Small intestine (tissue), 7 donors: ENCODE results near the gene RBBP8NL. TPM values are rescaled to one million over a fixed set of nuclear protein-coding genes. Genes with fewer than 3 reads are reported as not detected.

ENCODE experiments used
- DNase-seq, 2 donors: peaks; one replicate each; pipeline versions ENCODE4 v3.0.0 to v3.0.0-alpha.2; 2013
- FAIRE-seq: peaks from 2 replicates; lab custom pipeline; 2012; peaks lifted over from hg19 to GRCh38; lab: Jason Lieb, UNC
- H3K27ac ChIP-seq, 3 donors: one replicate each; pipeline ENCODE4 v1.5.1; 2013; ENCODE audit warnings: low read length in 2 of 3, mild to moderate bottlenecking in 2 of 3, control low read depth in 1 of 3, inconsistent platforms in 1 of 3, low read depth in 1 of 3, moderate library complexity in 1 of 3
- H3K27me3 ChIP-seq, 3 donors: one replicate each; pipeline ENCODE4 v1.6.1; 2013; ENCODE audit warnings: low read length in 3 of 3, inconsistent platforms in 1 of 3; ENCODE audit not compliant: control insufficient read depth in 3 of 3, insufficient read depth in 3 of 3
- H3K36me3 ChIP-seq, 3 donors: one replicate each; pipeline ENCODE4 v1.6.1; 2013; ENCODE audit warnings: low read length in 3 of 3, inconsistent platforms in 1 of 3, low read depth in 1 of 3, mild to moderate bottlenecking in 1 of 3, moderate library complexity in 1 of 3; ENCODE audit not compliant: control insufficient read depth in 3 of 3, insufficient read depth in 2 of 3
- H3K4me1 ChIP-seq, 3 donors: one replicate each; pipeline ENCODE4 v1.6.1; 2013; ENCODE audit warnings: low read length in 2 of 3, inconsistent platforms in 1 of 3, low read depth in 1 of 3, mild to moderate bottlenecking in 1 of 3, moderate library complexity in 1 of 3; ENCODE audit not compliant: control insufficient read depth in 3 of 3, insufficient read depth in 2 of 3
- H3K4me3 ChIP-seq, 3 donors: one replicate each; pipeline ENCODE4 v1.5.1; 2013; ENCODE audit warnings: low read length in 3 of 3, control low read depth in 1 of 3, inconsistent platforms in 1 of 3, low read depth in 1 of 3, mild to moderate bottlenecking in 1 of 3, moderate library complexity in 1 of 3
- H3K9me3 ChIP-seq, 2 donors: one replicate each; pipeline ENCODE4 v1.6.1; 2013; ENCODE audit warnings: low read depth in 1 of 2, low read length in 1 of 2; ENCODE audit not compliant: control insufficient read depth in 2 of 2, insufficient read depth in 1 of 2
- WGBS, 3 donors: extraction: QIAGEN DNeasy Blood & Tissue Kit; methylation state at CpG; one replicate each; pipeline ENCODE4 v1.1.7; 2013; 5-methylcytosine and 5-hydroxymethylcytosine counted together
- polyA plus RNA-seq, 4 donors: library from polyadenylated mRNA; stranded (reverse) in 3 of 4; unstranded in 1 of 4; fragments of 200-250 nt in 3 of 4; fragments of 120-200 nt in 1 of 4; gene quantifications; one replicate each; pipeline versions ENCODE4 v1.2.1 to v1.2.3, GENCODE V29; 2013
- donor health status: healthy with polysubstance abuse.
- donor health status: control.
- donor health status: control.
- donor health status: Bipolar disorder and iron deficiency.
- donor health status: healthy.

Gene RBBP8NL
- polyA plus RNA-seq, 4 donors: 8.0 to 28.0 (median 13.5) TPM

DNA sequence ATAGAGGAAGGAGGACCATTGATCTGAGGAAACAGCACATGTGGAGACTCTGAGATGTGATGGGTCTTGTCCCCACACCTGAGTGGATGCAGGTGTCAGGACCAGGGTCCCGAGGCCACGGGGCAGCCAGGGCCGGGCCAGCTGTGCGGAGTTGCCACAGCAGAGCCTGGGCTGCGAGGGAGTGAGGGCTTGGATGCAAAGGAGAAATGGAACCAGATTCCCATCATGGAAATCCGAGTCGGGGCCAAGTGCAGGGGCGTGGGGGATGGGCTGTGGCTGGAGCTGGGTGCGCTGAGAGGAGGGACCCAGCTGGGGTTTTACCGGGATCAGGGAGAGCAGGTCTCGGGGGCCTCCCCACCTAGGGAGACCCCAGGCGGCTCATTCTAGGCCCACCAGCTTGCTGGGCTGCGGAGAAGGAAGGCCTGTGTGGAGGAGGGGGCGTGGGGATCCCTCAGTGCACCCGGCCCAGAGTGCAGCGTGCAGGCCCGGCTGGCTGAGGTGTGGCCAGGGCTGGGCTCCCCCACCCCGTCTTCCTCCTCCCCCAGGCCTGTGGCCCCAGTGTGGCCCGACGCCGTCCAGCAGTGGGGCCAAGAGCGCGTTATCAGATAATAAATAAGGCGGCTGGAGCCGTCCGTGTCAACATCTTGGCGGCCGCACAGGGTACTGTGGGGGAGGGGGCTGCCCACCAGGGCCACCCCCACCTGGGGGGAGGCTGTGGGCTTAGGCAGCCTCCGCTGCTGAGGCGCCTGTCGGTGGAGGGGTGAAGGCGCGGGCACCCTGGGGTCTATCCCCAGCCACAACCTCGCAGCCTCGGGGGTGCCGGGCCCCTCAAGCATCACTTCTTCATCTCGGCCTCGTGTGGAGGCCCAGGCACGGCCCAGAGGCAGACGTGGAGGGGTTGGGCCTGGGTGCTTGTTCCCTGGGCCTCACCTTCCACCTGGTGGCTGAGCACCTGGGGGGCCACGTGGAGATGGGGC is 31.2 kb upstream of the RBBP8NL start:
- 60 to 65% (median 62%) methylated on average over 35 to 41 of the region's 41 CpGs for WGBS, 3 donors
- Histone ChIP-seq H3K36me3 (peaks cover 0 to 20% (median 0%) of the 10 kb centered on the region in 3 donors), H3K9me3 (no peaks in the 10 kb centered on the region), H3K4me3 (no peak overlapping the region), H3K27ac (no peak overlapping the region), H3K27me3 (no peaks in the 10 kb centered on the region), H3K4me1 (peaks cover 0 to 47% (median 2%) of the 10 kb centered on the region in 3 donors)
- DNase-seq (no peak), FAIRE-seq (no peak)

DNA sequence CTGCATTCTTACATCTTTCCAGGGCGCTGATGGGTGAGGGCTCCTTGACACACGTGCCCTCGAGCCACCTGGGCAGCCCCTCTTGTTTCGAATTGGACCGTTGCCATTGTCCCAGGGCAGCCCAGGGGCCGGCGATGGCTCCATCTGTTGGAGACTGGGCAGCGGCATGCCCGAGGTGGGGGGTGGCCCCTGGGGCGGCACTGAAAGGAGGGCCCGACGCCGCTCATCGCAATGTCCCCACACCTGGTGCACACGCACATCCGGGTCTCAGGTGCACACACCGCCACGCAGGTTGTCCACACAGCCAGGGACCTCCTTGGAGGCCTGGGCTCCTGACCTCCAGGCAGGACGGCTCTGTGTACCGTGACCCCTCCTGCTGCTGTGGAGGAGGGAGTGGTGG is 30.5 kb upstream of the RBBP8NL start:
- no peak overlapping the region for H3K27ac ChIP-seq
- H3K27me3 ChIP-seq: no peaks in the 10 kb centered on the region
- no peak for DNase-seq
- 81 to 89% (median 86%) methylated on average over 19 to 20 of the region's 20 CpGs for WGBS, 3 donors
- no peak for FAIRE-seq
- H3K4me1 ChIP-seq: peaks cover 0 to 52% (median 2%) of the 10 kb centered on the region in 3 donors
- H3K36me3 ChIP-seq: peaks cover 0 to 13% (median 0%) of the 10 kb centered on the region in 3 donors
- H3K9me3 ChIP-seq: no peaks in the 10 kb centered on the region
- no peak overlapping the region for H3K4me3 ChIP-seq

DNA sequence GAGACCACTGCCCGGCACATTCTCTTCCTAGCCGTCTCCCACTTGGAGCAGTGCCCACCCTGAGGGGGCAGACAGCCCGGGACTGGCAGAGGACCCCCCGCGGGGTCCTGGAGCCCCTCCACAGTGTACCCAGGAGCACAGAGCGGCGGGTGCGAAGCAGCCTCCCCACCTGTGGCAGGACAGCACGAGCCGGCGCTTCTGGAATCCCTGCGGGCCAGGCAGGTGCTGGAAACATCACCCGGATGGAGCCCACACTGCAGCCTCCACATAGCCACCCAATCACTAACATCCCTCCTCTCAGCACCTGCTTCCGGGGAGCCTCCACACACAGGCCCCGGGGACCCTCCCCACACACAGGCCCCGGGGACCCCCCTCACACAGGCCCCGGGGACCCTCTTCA is 29.8 kb upstream of the RBBP8NL start:
- no peak overlapping the region for H3K27ac ChIP-seq
- FAIRE-seq: no peak
- H3K4me1 ChIP-seq: peaks cover 2 to 59% (median 2%) of the 10 kb centered on the region in 3 donors
- H3K9me3 ChIP-seq: no peaks in the 10 kb centered on the region
- no peaks in the 10 kb centered on the region for H3K27me3 ChIP-seq
- peaks cover 0 to 6% (median 0%) of the 10 kb centered on the region in 3 donors for H3K36me3 ChIP-seq
- WGBS, 3 donors: 84 to 91% (median 89%) methylated on average over 15 to 17 of the region's 17 CpGs
- H3K4me3 ChIP-seq: no peak overlapping the region
- no peak for DNase-seq

DNA sequence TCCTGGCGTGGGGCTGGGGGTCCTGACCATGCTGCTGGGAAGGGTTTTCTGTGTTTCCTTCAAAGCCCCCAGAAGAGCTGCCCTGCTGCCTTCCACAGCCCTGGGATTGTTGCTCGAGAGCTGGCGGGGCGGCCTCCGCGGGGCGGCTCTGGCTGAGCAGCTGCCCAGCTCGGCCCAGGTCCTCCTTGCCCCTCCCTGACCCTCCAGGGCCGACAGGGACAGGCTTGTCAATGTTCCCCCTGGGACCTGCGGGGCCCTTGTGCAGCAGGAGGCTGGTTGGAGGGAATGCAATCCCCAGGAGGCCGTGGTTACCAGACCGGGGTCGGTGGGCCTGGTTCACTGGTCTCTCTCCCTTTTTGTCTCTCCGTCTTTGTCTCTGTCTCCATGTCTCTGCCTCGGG is 28.6 kb upstream of the RBBP8NL start:
- Histone ChIP-seq H3K36me3 (peaks cover 0 to 3% (median 0%) of the 10 kb centered on the region in 3 donors), H3K27ac (no peak overlapping the region), H3K27me3 (no peaks in the 10 kb centered on the region), H3K4me1 (peaks cover 2 to 56% (median 5%) of the 10 kb centered on the region in 3 donors), H3K9me3 (no peaks in the 10 kb centered on the region), H3K4me3 (no peak overlapping the region)
- no peak for DNase-seq
- 84 to 86% (median 85%) methylated on average over 13 to 15 of the region's 15 CpGs for WGBS, 3 donors
- FAIRE-seq: no peak

DNA sequence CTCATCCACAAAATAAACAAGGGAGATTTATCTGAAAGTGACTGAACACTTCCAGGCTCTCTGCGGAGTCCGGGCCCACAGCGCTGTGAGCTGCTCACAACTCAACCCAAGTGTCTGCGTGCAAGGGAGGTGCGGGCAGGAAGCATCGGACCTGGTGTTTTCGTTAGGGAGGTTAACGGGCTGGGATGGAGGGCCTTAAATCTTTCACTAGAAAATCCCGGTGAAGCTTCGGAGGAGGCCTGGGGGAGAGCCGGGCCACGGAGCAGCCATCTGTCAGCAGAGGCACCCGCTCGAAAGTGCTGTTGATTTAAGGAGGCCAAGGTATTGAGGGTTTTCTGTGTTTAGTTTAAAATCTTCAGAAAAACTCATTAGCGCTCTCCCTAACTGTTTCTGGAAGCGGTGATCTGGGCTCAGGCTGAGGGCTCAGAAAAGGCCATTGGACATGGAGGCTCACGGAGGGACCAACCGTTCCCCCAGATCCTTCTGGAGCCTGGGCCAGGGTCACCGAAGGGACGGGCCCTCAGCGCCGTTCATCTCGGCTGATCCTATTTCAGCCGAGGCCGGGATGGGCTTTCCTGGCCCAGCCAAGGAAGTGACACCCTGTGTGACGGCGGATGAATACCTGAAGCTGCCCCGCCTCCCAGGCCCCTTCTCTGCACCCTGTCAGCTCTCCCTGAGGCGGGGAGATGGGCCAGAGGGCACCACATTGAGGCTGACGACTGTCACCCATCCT is 27.7 kb upstream of the RBBP8NL start:
- Histone ChIP-seq H3K4me1 (peaks cover 0 to 57% (median 9%) of the 10 kb centered on the region in 3 donors), H3K27ac (no peak overlapping the region), H3K4me3 (no peak overlapping the region), H3K36me3 (no peaks in the 10 kb centered on the region), H3K27me3 (no peaks in the 10 kb centered on the region), H3K9me3 (no peaks in the 10 kb centered on the region)
- WGBS, 3 donors: 64 to 82% (median 70%) methylated on average over 30 of the region's 30 CpGs
- no peak for FAIRE-seq
- no peak for DNase-seq

DNA sequence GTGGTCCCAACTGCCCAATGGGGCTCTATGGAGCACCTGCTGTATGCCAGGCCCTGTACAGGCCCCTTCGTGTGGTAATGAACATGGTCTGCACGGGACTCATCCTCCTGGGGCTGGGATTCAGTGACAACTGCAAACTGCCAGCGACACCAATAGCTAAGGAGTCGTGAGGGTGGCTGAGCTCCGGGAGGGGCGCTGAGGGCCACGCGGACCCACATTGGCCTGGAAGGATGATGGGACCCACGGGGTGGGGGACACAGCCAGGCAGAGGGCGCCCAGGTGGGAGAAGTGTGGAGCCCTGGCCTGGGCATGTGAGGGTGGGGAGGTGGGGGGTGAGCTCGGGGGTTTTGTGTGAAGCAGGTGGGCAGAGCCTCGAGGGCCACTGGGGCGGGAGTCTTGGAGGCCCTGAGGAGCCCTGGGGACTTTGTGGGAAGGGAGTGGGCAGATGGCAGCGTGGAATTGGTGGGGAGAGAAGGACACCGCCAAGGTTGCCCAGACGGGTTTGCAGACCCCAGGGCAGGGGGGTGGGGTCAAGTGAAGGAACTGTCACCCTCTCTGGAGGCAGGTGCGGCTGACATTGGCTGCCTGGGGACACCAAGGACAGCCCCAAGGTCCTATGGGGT is 26.0 kb upstream of the RBBP8NL start:
- no peaks in the 10 kb centered on the region for H3K36me3 ChIP-seq
- DNase-seq: no peak
- peak overlapping the region in 1 of 3 donors; percentile 50 for H3K27ac ChIP-seq
- no peaks in the 10 kb centered on the region for H3K9me3 ChIP-seq
- FAIRE-seq: no peak
- no peaks in the 10 kb centered on the region for H3K27me3 ChIP-seq
- no peak overlapping the region for H3K4me3 ChIP-seq
- WGBS, 3 donors: 65 to 76% (median 70%) methylated on average over 15 to 17 of the region's 17 CpGs
- peaks cover 0 to 63% (median 13%) of the 10 kb centered on the region in 3 donors for H3K4me1 ChIP-seq

DNA sequence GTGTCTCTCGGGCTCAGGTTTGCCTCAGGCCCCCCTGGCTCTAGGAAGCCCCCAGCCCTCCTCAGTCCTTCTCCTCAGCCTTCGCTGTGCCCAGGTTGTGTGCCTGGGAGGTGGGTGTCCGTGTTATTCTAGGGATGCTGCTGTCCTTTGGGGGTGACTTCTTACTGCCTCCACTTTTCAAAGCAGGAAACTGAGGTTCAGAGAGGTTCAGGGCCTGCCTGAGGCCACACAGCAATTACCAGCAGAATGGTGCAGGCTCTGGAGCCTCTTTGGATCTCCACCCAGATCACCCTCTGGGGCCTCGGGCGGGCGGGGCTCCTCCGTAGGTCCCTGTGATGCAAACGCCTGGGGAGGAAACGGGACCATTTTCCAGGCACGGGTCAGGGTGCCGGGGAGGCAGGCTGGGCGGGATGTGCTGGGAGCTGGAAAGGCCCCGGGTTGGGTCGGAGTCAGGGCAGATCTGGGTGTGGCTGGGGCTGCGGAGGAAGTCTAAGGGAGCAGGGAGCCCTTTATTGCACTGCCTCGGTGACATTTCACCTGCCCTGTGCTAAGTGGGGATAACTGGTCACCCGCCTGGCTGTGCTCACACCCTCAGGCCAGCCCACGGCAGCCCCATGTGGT is 25.2 kb upstream of the RBBP8NL start:
- FAIRE-seq (no peak), DNase-seq (peak; percentile 80 to 91)

More for the DNA sequence above, 25.2 kb upstream of the RBBP8NL start:
- no peak overlapping the region for H3K4me3 ChIP-seq
- peak overlapping the region in 1 of 3 donors; percentile 50 for H3K27ac ChIP-seq
- H3K9me3 ChIP-seq: no peaks in the 10 kb centered on the region
- H3K36me3 ChIP-seq: no peaks in the 10 kb centered on the region
- H3K27me3 ChIP-seq: no peaks in the 10 kb centered on the region
- peaks cover 0 to 60% (median 13%) of the 10 kb centered on the region in 3 donors for H3K4me1 ChIP-seq
- 20 to 57% (median 37%) methylated on average over 17 to 18 of the region's 18 CpGs for WGBS, 3 donors
